NCI-H2029 treated with DMSO at 0.1 percent for 48 hours (cell line): ENCODE measurements around the gene HLCS.

ENCODE experiments used
- DNase-seq: peaks from one replicate; lab custom pipeline; 2025; lab: John Stamatoyannopoulos, UW

The HLCS gene

DNA sequence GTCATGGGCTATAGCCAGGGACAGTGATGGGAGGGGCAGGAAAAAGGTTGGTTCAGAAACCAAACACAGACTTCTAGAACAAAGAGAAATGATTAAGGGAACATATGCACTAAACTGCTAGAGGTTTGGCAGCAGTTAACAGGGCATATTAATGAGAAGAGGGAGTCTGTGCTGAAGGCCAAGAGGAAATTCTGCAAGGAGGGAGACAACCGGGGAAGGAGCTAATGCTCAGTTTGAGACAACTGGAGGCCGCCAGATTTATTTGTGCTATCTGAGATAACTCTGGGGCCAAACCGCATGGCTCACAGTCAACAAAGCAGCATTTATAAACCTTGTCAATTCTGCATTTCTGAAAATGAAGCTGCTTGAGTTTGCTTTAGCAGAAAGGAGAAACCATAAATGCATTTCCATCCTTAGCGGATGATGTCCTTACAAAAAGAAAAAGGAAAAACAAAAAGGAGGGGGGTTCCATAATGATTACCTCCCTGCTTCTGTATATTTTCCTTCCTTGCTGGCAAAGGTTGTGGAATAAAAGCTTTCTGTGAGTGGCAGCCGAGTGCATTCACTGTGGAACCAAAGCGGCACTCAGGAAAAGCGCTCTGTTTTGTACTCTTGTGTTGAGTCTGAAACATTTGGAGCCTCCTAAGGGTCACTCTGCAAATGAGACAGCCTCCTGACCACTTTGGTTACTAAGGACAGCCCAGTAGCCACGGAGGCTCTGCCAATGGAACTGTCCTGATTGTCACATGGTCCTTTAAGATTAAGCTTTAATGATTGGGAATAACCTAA lies 197.2 kb downstream of the HLCS start:
- DNase-seq, result peak; percentile 68

- no peak for DNase-seq
Measured at GRCh38 chr21:36768496-36768895, 198.0 kb downstream of the HLCS start.

GRCh38 chr21:36767096-36767495 lies 199.4 kb downstream of the HLCS start:
- no peak for DNase-seq

- no peak for DNase-seq
Measured at GRCh38 chr21:36766511-36766910, 200.0 kb downstream of the HLCS start.

DNA sequence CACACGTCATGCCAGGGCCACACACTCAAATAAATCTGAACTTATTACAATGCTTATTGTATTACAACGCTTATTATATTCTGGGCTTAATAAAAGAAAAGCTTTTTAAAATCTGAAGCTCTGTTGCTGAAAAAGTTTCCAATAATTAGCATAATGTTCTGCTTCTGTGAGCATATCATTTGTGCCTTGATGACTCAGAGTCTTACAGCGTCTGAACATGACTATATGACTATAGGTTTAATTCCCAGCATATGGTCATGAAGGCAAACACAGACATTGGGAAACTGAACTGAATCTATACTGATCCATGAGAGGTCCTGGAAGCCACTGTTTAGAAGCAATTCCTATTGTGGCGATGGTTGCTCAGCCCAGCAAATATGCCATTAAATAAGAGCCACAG lies 201.2 kb downstream of the HLCS start:
- DNase-seq, result no peak

- DNase-seq, result no peak
Measured at GRCh38 chr21:36763305-36763704, 203.2 kb downstream of the HLCS start.

DNA sequence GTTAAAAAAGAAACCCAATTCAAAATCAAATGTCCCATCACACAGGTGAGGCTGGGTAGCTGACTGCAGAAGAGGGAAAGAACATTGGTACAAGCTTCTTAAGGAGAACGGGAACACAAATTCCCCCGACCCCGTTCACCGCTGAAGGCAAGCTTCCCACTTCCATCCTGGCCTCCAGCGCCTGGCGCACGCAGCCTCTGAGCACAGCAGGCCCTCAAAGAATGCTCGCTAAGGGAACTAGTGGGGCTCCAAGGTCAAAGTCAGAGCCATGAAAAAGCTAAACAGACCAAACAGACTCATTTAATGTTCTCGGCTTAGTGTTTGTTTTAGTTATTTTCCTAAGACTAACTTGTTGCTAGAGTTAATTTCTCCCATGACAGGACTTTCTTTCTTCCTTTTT lies 203.8 kb downstream of the HLCS start:
- no peak for DNase-seq

DNA sequence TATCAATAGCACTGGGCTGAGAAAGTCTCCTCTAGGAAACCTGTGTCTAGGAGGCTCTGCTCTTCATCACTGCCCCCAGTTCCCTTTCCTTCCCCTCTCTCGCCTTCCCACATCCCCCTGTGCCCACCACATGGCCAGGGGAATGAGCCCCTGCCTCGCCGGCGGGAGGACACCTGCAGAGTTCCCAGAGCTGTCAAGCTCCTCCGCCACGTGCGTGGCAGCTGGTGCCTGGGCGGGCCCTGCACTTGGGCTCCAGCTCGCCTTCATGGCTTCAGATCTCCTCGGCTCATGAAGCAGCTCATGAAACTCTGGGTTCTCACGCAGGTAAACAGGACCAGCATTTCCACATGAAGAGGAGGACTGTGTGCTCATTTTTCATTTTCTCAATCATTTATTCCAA lies 204.8 kb downstream of the HLCS start:
- no peak for DNase-seq

GRCh38 chr21:36759348-36760083 lies 207.0 kb downstream of the HLCS start:
- no peak for DNase-seq

DNA sequence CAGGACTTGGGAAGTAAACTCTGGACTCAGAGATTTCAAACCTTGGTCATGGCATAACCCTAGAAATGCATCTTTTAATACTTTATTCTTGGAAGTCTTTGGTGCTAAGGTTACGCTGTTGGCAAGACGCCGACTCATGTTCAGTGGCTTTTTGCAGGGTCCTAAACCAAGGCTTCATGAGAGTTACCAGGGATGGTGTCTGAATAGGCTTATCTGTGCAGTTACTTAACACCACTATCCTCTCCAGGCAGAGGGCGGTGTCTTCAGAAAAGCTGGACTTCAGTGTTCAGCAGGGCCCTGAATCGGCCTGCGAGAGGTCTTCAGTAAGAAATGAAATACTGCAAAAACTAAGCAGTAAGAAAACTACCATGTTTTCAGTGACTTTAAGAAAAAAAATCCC lies 209.3 kb downstream of the HLCS start:
- DNase-seq, result no peak

DNA sequence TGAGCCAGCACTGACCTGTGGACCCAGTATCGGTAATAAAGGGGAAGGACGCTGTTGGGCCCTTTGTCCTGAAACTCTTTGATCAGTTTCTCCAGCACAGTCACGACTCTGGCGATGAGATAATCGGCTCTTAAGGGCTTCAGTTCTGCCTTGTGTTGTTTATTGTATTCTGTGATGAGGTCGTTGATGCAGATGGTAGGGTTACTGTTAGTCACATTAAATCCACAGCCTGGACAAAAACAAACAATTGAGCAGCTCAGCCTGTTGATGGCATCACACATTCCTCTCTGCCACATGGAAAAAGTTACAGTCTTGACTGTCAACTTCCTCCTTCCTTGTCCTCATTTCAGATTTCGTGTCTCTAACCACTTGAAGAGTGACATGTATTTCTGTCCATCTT lies 209.9 kb downstream of the HLCS start:
- no peak for DNase-seq

DNA sequence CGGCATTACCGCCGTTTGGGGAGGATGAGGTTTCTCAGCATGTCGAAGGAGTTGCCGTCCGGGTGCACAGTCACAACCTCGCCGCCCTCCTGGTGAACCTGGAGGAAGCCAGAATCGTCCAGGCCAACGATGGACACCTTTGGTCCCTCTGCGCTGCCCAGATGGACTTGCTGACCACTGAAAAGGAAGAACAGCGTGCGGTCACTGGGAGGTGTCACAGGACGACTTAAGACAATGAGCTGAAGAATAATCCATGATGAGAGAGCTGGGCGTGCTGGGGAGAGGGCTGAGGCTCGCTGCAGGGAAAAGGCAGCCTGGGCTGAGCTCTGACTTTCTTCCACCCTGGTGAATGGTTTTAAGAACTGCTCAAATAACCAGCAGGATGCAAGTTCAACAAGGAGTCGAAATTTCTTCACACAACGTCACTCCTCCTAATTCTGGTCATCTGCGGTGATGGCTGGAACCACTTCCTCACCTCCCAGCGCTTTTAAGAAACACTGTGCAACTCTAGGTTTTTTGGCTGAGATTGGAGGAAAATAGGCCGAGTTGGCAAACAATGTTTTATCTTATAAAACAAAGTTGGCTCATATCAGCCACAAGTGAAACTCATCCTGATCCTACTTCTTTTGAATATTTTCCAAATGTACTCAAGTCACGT lies 212.1 kb downstream of the HLCS start:
- no peak for DNase-seq

- no peak for DNase-seq
Measured at GRCh38 chr21:36753556-36753955, 212.9 kb downstream of the HLCS start.

DNA sequence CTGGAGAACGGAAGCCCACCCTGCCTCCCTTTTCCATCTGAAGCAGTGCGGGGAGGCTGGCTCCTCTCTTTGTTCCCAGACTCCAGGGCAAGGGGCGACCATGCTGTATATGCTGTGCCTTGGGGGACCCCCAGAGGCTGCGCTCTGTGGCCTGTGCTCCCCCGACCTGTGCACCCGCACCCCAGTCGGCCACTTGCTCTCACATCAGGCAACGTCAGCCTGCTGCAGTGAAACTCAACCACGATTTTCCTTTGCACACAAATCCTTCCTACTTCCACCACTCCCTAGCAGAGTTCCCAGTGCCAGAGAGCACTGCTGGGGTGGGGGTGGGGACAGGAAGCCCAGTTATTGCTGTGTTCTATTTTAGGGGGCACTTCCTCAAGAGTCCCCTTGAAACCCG lies 215.1 kb downstream of the HLCS start:
- DNase-seq, result no peak

DNA sequence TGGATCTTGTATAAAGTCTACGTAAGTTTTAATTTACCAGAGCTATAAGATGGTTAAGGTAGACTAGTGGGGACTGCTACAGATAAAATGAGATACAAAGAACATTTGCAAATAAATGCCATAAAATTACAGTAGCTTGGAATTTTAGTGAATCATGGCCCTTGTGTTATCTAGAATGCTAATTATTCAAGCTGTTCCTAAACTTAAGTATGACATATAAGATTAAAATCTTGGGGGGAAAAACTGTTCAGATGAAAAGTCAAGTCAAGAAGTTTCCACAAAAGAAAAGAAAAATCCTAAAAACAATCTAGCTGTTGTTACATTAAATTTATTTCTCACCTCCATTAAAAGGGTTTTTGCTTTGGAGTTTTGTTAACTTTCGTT lies 215.9 kb downstream of the HLCS start:
- no peak for DNase-seq

DNA sequence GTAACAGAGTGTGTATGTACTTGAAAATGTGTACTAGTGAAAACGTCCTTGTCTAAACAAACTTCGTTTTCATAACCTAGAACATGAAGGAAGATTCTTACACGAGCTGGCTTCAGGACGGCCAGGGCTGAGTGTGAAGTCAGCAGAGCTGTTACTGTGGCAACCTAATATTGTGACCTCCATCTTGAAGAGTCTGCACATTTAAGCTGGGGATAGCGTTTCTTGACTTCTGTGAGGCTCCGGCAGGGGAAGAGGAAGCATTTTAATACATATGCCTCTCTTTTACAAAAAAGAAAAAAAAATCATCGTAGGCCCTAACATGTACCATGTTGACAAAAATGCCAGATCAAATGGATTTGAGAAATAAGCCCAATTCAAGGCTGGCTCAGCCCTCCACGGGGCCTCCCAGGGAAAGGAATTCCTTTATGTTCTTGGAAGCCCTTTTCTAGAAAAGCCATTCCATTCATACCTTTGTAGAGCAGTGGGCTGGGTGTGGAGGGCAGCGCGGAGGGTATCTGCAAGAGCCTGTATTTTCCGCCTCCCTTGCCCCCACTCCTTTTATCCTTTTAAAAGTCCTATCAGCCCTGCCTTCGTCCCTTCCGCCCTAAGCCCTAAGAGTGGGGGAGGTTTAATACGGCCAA lies 216.4 kb downstream of the HLCS start:
- DNase-seq, result no peak

DNA sequence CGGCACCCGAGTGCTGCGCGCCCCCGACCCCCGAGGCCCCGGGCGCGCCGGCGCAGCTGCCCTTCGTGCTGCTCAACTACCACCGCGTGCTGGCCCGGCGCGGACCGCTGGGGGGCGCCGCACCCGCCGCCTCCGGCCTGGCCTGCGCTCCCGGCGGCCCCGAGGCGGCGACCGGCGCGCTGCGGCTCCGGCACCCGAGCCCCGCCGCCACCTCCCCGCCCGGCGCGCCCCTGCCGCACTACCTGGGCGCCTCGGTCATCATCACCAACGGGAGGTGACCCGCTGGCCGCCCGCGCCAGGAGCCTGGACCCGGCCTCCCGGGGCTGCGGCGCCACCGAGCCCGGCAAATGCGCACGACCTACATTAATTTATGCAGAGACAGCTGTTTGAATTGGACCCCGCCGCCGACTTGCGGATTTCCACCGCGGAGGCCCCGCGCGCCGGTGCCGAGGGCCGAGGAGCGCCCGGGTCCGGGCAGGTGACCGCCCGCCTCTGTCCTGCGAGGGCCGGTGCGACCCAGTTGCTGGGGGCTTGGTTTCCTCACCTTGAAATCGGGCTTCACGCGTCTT lies 218.6 kb downstream of the HLCS start:
- no peak for DNase-seq

GRCh38 chr21:36747041-36747814 lies 219.2 kb downstream of the HLCS start:
- no peak for DNase-seq

DNA sequence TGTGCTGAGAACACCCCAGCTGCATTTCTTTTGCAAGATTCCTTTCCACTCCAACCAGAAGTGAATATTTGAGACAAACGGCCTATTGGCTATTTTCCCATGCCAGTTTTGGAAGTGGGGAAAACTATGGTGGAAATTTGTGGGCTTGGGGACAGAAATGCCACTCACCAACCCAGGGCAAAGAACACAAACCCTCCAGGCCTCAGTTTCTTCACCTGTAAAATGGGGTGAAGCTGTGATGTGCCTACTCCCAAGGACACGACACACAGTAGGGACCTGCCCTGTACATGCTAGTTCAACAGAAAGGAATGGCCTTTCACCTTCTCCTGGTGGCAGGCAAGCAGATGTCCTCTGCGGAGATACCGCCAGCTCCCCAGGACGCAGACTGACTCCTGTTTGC lies 221.0 kb downstream of the HLCS start:
- no peak for DNase-seq

- peak; percentile 73 for DNase-seq
Measured at GRCh38 chr21:36744560-36745231, 221.8 kb downstream of the HLCS start.

DNA sequence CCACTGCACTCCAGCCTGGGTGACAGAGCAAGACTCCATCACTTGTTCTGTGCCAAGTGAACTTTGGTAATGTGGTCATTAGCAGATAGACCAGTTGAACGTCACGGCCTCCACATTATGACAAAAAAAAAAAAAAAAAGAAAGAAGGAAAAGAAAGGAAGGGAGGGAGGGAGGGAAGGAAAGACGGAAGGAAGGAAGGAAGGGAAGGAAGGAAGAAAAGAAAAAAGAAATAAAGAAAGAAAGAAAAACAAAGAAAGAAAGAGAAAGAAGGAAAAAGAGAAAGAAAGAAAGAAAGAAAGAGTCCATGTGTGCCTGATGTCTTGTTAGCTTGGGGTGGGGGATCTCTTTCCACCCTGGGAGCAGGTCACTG lies 222.3 kb downstream of the HLCS start:
- no peak for DNase-seq
